NCI-H2196 (cell line): Measurements from ENCODE around the gene HLA-F.

ENCODE experiments used
- DNase-seq: peaks from one replicate; lab custom pipeline; 2025; ENCODE audit not compliant: unreplicated experiment; lab: John Stamatoyannopoulos, UW

The HLA-F gene

DNA sequence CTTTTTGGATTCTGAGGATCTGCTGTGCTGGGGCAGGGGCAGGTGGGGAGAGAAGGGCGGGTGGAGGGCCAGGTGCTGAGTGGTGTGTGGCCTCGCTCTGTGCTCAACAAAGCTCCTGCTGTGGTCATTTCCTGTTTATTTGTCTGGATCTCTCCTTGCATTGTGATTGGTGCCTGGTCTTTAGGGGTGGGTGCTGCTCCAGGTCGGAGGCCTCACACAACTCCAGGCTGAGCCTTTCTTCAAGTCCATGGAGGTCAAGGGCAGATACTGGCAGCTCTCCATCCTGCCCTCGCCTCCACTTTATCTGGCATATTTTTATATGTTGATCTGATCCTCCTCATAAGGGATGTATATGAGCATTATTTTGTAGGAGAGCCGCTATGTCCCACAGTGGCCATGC is 36.2 kb downstream of the HLA-F start:
- DNase-seq: peak; percentile 9

DNA sequence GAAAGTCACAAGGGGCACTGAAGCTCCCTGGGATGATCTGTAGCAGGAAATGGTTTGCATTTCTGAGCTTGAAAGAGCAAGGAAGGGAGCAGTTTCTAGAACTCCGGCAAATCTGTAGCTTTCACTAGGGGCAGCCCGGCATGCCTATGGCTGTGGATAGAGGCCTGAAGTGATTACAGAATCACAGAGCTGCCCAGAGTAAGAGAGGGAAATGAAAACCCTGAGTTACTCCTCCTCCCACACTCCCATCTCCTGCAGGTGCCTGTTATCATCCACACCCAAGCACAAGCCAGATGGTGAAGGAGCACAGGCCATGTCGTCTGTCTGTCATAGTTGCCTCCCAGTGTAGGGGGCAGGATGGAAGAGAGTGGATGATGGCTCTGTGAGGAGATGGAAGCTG is 37.1 kb downstream of the HLA-F start:
- no peak for DNase-seq

DNA sequence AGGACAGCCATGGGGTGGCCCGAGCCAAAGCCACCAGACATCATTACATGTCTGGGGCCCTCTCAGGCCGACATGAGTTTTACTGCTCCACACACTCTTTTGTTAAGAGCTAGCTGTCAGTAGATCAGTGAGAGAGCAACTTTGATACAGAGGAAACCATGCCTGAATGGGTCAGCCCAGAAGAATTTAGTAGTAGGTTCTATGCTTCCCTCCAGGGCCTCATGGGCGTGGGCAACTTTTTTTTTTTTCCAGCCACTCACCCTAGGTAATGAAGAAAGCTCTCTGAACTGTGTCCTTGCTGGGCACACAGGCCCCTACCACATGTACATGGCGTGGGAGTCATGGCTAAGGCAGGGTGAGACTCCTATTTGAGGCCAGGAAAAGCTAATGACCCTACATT is 38.8 kb downstream of the HLA-F start:
- no peak for DNase-seq

DNA sequence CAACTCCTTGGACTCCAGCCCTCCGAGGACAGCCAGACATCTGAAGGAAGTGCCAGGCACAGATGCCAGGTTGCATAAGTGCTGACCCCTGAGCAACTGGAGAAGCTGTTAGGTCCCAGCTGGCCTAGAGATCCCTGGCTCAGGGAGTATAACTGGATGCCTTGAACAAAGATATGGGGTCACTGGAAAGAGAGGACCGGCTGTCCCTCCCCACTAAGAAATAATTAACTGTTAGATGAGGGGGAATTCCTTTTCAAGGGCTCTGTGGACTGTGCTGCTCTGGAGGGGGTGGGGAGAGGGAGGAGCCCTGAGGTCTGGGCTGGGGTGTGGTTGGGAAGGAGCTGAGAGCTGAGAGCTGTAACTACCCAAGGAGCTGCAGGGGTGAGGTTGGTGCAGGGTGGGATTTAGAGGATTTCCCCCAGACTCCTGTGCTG is 39.6 kb downstream of the HLA-F start:
- no peak for DNase-seq

DNA sequence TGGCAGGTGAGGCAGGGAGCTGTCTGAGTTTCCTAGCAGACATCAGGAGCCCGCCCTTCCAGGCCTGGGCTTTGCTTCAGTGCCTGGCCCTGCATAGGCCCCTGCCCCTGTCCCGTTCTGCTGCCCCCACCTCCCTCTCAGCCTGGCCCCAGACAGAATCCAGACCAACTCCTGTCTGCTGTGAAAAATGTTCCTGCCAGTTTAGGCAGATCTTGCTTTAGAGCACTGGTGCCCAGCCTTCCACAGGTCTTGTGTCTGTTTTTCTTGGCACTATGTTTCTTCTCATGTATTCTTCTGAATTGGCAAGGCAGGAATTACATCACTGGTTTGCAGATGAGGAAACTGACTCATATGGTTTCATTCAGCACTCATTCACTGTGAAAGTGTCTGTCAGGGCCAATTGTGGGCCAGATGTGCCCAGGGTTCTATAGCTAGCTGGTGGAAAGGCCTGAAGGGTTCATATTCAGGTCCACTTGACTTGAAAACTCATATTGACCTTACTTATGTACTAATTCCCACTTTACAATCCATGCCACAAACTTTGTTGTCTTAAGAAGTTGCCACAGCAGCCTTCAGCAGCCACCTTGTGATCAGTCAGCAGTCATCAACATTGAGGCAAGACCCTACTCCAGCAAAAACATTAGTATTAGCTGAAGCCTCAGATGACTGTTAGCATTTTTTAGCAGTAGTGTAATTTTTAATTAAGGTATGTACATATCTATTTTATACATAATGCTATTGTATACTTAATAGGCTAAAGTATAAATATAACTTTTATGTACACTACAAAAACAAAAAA is 40.5 kb downstream of the HLA-F start:
- DNase-seq: no peak

DNA sequence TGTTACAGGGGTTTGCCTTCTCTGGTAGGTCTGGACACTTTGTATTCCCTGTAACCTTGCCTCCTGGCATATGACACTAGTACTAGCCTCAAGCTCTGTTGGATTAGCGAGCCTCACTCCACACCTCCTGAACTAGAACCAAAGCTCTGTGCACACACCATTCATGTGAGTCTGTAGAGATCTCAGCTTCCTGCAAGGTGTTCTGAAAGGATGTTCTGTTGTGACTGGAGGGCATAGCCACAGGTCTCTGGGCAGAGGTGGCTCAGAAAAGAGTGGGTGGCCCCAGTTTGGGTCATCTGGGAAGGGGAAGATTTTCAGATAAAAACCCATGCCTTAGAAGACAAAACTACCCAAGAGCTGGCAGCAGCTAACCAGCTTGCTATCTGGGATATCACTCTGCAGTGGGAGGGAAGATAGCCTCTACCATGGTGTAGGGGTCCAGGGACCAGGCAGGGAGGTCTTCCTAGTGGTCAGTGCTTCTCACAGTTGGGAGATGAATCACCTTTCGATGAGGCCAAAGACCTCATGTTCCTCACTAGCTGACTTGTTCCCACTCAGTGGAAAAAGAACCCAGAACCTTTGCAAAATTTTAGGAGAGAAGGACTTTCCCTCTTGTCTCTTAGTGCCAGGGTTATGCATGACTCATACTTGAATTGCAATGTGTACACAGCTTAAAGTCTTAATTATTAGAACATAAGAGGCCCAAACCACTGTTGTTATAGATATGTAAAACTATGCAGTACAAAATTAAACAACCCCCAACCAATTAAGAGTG is 41.4 kb downstream of the HLA-F start:
- no peak for DNase-seq

DNA sequence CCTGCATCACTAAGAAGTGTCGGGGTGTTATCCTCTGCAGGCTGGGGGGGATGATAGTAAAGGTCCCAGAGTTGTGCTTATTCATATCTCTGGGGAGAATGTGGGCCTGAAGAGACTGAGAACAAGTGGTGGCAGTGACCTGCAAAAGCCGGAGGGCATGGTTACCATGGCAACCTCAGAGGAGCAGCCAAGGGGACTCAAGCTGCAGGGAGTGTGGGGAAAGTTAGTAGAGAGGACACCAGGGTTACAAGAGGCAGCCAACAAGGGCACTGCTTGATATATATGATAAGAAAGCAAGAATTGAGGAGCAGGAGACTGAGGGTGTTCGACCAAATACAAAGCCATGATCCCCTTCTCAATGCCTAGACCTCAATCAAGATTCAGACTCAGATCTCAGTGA is 46.1 kb downstream of the HLA-F start:
- DNase-seq: no peak

DNA sequence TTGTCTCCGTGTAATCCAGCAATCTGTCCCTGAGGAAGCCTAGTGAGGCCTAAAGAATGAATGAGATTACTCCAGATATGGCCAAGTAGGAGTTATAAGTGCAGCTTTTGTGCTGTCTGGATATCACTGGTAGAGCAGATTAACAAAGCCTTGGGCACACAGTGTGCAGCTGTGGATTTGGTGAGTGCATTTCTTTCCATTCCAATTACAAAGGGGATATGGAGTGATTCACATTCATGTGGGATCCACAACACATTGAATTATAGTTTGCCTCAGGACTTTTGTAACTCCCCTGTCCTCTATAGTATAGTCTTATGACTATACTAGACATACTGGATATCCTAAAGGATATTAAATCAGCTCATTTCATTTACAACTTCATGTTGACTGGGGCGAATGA is 47.1 kb downstream of the HLA-F start:
- no peak for DNase-seq

DNA sequence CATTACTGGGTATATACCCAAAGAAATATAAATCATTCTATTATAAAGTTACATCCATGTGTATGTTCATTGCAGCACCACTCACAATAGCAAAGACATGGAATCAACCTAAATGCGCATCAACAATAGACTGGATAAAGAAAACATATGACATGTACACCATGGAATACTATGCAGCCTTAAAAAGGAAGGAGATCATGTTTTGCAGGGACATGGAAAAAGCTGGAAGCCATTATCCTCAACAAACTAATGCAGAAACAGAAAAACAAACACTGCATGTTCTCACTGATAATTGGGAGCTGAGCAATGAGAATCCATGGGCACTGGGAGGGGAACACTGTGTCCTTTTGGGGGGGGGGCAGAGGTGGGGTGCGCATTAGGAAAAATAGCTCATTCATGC is 53.5 kb downstream of the HLA-F start:
- DNase-seq: no peak
